Mononuclear cell (primary cell): ENCODE data around the gene SBF2. TPM values are rescaled to one million over a fixed set of nuclear protein-coding genes. Genes with fewer than 3 reads are reported as not detected.
"Not testable (repeated sequence)": the region's sequence is repeated elsewhere in the genome, so short reads cannot be mapped to it uniquely, and the experiment has no call there.

Experiments used
- H3K27me3 ChIP-seq: 2 replicates; pipeline ENCODE4 v1.6.0; 2011; ENCODE audit warnings: low read length, control low read depth; ENCODE audit not compliant: insufficient read depth
- H3K4me1 ChIP-seq: 2 replicates; pipeline ENCODE4 v1.5.1; 2011; ENCODE audit warnings: mild to moderate bottlenecking, low read length, control low read depth; ENCODE audit not compliant: insufficient read depth
- H3K4me3 ChIP-seq: 2 replicates; pipeline ENCODE4 v1.5.1; 2011; ENCODE audit warnings: mild to moderate bottlenecking, low read length, moderate library complexity
- H3K9me3 ChIP-seq: 2 replicates; pipeline ENCODE4 v1.5.1; 2011; ENCODE audit warnings: low read depth, mild to moderate bottlenecking, control low read depth, low read length
- total RNA-seq: library from RNA; depleted of rRNA; stranded (reverse); fragments of >200 nt; gene quantifications from one replicate; pipeline ENCODE4 v1.2.3, GENCODE V29; 2012

The SBF2 gene
- total RNA-seq, 1 donor, result 35.1 TPM

DNA sequence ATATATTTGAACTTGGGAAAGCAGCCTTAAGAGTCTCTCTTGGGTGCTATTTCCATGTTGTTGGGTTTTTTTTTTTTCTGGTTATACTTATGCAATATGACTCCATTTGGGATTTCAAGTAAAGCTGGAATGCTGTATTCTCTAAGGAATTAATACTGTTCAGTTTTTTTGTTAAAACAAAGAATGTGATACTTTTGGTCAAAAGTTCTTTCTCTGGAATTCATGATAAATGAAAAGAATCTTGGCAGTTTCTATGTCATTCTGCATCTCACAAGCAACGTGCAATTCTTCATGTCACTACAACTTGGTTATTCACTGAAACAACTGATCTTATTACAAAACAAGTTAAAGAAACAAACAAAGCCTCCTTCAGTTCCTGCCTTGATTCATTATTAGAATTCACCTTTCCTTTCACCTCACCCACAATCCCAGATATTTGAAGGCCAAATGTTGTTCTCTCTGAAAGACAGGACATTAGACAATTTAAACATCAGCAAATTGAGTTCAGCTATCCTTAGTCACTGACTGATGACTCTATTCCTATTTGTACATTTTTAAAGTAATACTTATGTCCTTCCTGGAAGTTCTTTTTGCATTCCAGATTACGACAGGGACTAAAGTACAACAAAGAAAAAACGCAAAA is 176.2 kb downstream of the SBF2 start:
- Histone ChIP-seq H3K4me1 (no peaks in the 10 kb centered on the region), H3K27me3 (no peaks in the 10 kb centered on the region), H3K9me3 (no peaks in the 10 kb centered on the region), H3K4me3 (no peak overlapping the region)

DNA sequence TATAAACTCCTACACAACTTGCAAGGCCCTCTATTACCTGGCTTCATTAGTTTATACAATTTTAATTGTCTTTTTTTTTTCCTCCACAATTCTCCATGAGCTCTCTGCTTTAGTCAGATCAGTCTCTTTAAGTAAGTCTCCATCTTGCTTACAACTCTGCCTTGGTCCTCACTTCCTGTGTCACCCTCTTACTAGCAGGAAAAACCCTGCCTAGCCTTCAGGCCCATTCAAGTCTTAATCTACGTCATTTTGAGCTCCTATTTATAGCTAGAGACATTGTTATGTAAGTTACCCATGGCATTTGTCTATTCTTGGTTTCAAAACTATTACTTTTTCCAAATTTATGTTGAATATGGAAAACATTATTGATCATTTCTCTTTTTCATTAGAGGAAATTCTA is 177.4 kb downstream of the SBF2 start:
- no peaks in the 10 kb centered on the region for H3K27me3 ChIP-seq
- no peaks in the 10 kb centered on the region for H3K9me3 ChIP-seq
- no peaks in the 10 kb centered on the region for H3K4me1 ChIP-seq
- H3K4me3 ChIP-seq, result no peak overlapping the region

DNA sequence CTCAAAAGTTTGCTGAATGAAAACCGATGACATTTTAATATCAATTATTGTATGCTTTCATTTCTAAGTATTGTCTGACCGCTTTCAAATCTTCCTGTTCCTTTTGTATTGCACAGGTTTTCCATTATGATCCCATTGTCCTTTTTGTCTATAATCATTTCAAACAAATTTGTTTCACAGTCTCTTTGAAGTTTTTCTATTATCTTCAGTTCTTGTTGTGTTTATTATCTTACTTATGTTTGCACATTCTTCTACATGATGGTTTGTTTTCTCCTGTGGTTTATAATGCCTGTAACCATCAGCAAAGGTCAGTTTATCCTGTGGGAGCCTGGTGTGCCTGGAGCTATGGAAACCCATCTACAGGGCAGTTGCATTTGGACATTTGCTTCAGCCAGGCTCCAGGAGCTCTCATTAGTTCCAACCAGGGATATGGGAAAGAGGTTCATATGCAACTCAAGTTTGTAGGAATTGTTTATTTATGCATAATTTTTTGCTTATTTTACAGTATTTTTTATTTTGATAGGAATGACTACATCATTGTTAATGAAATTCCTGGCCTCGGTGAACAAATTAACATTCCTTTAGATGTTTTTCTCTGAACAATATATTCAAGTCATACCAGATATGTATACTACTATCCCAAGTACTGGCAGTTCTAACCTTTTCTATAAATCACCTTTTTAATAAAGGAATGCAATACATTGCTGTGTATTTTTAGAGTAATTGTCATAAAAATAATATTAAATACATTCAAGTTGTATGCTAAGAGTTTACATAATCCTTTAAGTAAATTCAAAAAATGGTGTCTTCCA is 179.2 kb downstream of the SBF2 start:
- H3K4me1 ChIP-seq, result no peaks in the 10 kb centered on the region
- H3K9me3 ChIP-seq, result no peaks in the 10 kb centered on the region
- H3K27me3 ChIP-seq, result no peaks in the 10 kb centered on the region
- no peak overlapping the region for H3K4me3 ChIP-seq

DNA sequence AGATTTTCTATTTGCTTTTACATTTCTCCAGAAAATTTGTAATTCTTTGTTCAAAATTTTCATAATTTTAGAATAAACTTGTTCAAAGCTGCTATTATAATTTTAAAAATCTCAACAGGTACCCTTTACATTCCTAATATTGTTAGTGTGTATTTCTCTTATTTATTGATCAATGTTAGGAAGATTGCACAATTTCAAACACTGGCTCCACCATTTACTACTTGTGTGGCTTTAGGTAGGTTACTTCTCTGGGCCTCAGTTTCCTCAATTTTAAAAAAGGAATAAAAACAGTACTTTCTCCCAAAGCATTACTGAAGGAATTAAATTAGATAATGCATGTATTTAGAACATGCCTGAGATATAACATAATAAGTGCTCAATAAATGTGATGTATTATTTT is 180.2 kb downstream of the SBF2 start:
- H3K27me3 ChIP-seq, result no peaks in the 10 kb centered on the region
- H3K9me3 ChIP-seq, result no peaks in the 10 kb centered on the region
- no peak overlapping the region for H3K4me3 ChIP-seq
- H3K4me1 ChIP-seq, result no peaks in the 10 kb centered on the region

DNA sequence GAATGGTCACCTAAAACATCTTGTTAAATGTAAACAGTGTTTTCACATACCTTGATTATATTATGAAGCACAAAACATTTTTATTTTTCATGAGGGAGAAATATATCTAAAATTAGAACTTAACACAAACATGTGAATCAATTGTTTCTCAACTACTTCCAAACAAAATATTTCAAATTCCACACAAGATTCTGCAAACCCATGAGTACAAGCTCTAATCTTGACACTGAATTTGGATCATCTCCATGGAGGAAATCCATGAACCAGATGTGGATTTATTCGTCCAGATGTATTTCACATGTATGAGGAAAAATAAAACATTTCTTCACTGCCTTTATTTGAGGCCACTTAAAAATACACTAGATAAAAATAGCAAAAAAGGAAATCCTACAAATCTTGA is 184.2 kb downstream of the SBF2 start:
- Histone ChIP-seq H3K9me3 (no peaks in the 10 kb centered on the region), H3K4me1 (no peaks in the 10 kb centered on the region), H3K27me3 (no peaks in the 10 kb centered on the region), H3K4me3 (no peak overlapping the region)

DNA sequence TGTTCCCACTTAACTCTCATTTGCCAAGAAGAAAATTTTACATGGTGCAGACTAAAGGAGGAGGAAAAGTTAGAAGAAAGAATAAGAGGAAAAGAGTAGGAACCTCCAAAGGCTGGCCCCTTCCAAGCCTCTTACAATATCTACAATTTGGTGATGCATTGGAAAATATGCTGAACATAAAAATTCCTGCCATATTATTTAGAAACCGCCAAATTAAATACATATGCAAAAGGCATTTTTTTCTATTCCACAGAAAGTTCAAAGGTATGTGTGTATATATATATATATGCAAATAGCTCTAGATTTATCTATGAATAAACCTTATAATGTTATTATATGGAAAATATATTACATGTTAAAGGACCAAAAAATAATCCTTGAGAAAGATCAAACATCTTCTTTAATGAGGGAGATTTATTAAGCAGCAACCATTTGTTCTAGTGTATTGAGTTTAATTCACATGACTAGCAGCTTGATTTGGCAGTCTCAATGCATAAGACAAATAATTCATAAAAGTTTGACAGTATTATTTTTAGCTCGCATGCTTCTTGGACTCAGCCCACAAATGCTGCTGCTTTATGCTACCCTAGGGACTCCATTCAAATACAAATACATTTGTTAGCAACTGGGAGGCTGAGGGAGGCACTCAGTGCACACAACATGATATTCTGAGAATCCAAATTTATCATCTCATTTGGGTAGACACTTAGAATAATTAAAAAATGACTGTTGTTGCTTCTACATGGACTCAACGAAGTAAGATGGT is 184.9 kb downstream of the SBF2 start:
- Histone ChIP-seq H3K27me3 (no peaks in the 10 kb centered on the region), H3K4me1 (no peaks in the 10 kb centered on the region), H3K9me3 (no peaks in the 10 kb centered on the region), H3K4me3 (no peak overlapping the region)

DNA sequence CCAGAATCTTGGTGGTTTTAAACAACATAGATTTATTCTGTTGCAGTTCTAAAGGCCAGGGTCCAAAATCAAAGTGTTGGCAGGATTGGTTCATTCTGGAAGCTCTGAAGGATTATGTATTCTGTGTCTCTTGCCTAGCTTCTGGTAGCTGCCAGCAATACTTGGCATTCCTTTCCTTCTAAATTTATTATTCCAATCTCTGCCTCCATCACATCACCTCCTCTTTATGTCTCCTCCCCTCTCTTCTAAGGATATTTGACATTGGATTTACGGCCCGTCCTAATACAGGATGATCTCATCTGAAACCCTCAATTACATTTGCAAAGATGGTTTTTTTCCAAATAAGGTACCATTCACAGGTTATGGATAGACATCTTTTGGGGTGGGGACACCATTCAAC is 186.5 kb downstream of the SBF2 start:
- Histone ChIP-seq H3K27me3 (no peaks in the 10 kb centered on the region), H3K9me3 (no peaks in the 10 kb centered on the region), H3K4me3 (no peak overlapping the region), H3K4me1 (no peaks in the 10 kb centered on the region)

DNA sequence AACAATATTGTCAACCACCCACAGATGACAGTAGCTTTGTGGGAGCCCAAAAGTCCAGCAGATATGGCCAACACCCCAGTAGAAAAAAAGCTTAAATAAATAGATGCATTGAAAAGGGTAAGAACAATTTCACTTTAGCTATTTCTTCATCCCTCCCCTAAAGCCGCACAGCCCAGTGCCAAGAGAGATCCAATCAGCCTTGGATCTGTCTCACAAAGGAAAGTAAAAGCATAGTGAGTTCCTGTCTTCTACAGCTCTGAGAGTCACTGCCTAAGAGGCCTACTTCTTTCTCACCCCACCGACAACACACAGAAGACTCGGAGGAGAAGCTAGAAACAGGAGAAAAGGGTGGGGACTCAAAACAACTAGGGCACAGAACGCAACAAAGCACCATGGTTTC is 196.4 kb downstream of the SBF2 start:
- Histone ChIP-seq H3K9me3 (peaks cover 14% of the 10 kb centered on the region), H3K4me3 (no peak overlapping the region), H3K4me1 (no peaks in the 10 kb centered on the region), H3K27me3 (no peaks in the 10 kb centered on the region)

DNA sequence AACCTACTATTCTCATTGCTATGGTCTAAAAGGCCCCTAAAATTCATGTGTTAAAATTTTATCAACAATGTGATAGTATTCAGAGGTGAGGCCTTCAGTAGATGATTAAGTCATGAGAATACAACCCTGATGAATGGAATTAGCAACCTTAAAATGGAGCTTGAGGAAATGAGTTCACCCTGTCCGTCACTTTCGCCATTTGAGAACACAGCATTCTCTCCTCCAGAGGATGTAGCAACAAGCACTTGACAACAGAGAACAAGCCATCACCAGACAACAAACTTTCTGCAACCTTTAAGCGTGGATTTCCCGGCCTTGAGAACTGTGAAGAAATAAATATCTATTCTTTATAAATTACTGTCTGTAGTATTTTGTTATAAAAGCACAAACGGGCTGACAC is 197.0 kb downstream of the SBF2 start:
- Histone ChIP-seq H3K4me1 (no peaks in the 10 kb centered on the region), H3K27me3 (no peaks in the 10 kb centered on the region), H3K9me3 (peaks cover 14% of the 10 kb centered on the region), H3K4me3 (no peak overlapping the region)

DNA sequence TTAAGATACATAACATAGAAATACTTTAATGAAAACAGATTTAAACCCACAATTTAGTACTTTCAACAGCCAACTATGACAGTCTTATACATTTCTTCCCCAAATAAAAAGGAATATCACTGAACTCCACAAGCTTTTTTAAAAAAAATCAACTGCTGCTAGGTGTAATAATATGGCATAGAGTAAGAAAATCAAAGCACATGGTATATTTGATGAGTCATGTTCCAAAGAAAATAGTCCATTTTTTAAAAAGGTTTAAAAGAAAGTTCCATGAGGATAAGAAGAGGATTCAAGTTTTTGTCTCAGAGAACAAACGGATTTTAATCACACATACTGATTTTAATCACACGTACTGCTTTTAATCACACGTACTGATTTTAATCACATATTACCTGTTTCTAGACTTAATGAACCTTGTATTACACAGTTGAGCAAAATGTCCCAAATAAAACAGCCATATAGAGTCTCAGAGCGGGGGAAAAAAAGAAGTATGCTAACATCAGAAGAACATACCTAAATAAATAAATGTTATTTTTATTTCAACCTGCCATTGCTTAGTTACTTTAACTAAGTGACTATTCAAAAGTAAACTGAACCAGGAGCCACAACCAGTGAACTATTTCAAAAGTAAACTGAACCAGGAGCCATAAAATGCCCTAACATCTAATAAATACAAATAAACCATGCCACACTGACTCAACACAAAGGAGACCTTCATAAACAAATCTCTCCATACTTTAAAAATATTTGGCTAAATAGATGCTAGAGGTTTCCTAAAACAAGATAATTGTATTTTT is 198.4 kb downstream of the SBF2 start:
- Histone ChIP-seq H3K9me3 (peaks cover 14% of the 10 kb centered on the region), H3K27me3 (no peaks in the 10 kb centered on the region), H3K4me1 (peaks cover 3% of the 10 kb centered on the region), H3K4me3 (no peak overlapping the region)

DNA sequence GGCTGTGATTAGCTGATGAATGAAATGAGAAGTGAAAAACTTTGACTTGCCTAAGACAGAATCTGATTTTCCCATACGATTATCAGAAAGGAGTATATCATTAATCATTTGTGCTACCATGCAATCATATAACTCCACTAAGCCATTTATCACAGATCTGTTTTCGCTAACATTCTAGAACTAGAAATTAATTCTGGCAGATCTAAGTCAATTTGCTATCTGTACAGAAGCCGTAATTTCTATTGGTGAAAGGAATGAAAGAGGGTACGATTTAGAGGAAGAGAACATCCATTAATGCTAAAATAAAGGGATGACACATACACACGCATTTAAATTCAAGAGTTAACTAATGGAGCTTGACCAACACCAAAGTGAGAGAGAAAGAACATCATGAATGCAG is 201.6 kb downstream of the SBF2 start:
- no peaks in the 10 kb centered on the region for H3K9me3 ChIP-seq
- H3K4me1 ChIP-seq, result peaks cover 3% of the 10 kb centered on the region
- no peak overlapping the region for H3K4me3 ChIP-seq
- no peaks in the 10 kb centered on the region for H3K27me3 ChIP-seq

DNA sequence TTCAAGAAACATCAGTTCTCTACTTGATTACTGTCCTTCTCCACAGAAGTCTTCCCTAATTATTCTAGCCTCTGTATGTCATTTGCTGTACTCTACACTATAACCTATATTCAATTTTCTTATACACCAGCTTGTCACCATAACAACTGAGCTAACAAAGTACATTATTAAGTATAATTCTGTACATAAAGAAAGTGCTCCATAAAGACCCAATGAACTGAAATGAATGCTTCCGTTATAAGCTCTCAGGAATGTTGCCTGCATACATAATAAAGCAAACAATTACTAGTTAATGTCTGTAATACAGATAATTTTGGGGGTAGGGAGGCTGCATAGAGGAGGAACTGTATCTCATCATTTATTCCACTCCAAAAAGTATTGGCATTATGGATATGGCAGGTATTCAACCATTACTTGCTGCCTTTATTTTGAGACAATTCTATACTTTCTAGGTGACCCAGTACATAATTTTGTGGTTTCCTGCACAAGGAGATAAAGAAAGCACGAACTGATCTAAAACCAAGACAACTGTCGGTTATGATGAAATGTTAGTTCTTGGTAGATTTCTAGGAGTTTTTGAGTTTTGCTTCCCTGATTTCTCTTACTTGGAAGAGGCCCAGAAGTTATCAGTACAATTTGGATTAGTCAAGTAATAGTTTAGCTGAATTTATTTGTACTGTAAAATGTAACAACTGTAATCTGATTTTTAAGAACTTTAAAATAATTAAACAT is 202.5 kb downstream of the SBF2 start:
- Histone ChIP-seq H3K4me3 (no peak overlapping the region), H3K4me1 (peaks cover 3% of the 10 kb centered on the region), H3K27me3 (no peaks in the 10 kb centered on the region), H3K9me3 (no peaks in the 10 kb centered on the region)

DNA sequence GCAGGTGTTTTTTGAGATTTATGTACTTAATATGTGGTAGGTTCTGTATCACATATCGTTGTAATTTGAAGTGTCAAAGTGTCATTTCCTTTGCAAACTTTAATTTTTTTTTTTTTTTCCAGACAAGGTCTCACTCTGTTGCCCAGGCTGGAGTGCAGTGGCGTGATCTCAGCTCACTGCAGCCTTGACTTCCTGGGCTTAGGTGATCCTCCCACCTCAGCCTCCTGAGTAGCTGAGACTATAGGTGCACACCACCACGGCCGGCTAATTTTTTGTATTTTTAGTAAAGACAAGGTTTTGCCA is 206.1 kb downstream of the SBF2 start:
- not testable (repeated sequence) for H3K9me3 ChIP-seq, H3K27me3 ChIP-seq, H3K4me1 ChIP-seq, H3K4me3 ChIP-seq

DNA sequence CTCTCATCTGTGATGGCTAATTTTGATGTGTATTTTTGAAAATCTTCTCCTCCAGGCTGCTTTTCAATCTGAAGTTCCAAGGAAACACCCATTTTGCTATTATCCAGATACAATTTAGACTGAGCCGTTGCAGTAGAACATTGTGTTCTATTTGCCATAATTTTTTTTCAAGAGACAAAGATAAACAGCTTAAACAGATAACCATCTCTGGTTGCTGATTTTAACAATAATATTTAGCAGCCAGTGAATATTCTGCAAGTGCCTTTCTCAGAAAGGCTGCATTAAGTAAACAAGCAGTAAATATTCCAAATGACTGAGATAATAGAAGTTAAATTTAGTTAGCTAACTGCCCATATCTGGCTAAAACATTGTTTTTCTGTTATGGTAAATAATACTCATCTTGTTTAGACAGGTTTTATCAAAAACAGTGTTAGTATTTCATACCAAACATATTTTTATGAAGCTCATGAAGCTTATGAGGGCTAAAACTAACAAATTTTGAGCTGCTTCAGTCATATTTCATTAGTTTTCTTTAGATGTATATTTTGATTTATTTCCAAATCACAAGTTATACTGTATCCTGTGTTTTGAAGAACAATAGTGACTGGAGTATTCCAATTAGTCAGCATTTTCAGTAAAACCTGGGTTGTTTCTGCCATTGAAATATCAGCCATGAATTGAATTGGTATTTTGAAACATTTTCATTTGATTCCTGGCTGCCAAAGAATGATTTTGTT is 206.7 kb downstream of the SBF2 start:
- Histone ChIP-seq H3K27me3 (no peaks in the 10 kb centered on the region), H3K9me3 (peaks cover 10% of the 10 kb centered on the region), H3K4me1 (peaks cover 3% of the 10 kb centered on the region)

More for the DNA sequence above, 206.7 kb downstream of the SBF2 start:
- no peak overlapping the region for H3K4me3 ChIP-seq
